ENCODE data around the gene CNTNAP3. TPM values are rescaled to one million over a fixed set of nuclear protein-coding genes. Genes with fewer than 3 reads are reported as not detected.
"Not testable (repeated sequence)": the region's sequence is repeated elsewhere in the genome, so short reads cannot be mapped to it uniquely, and the experiment has no call there.

The CNTNAP3 gene
- total RNA-seq, 2 donors from 2014 or later, result not detected

DNA sequence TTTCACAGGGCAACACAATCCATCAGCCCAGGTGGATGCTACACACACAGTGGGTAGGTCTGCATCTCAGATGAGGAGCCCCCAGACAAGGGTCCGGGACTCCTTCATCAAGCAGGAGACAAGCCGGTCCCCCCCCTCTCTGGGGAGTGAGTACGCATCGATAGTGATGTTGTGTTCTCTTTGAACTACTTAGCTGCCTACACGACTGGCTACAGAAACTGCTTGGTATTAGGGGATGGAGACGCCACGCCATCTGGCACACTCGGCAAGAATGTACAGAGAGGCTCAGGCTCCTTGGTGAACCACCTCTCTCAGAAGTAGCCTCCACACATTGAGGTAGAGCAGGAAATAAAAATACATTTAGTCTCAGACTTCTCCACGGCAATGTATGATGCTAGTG, 179.8 kb downstream of the CNTNAP3 start:
- Mint-ChIP-seq H3K9me3 (no peaks in the 10 kb centered on the region), H3K4me3 (no peak overlapping the region), H3K27me3 (peaks cover 6% of the 10 kb centered on the region), H3K27ac (no peak overlapping the region), H3K4me1 (no peaks in the 10 kb centered on the region), H3K36me3 (ENCODE audit: low read depth) (no peaks in the 10 kb centered on the region)
- no peak for ATAC-seq (replicated peaks)

GRCh38 chr9:39097208-39097607, 190.8 kb downstream of the CNTNAP3 start:
- not testable (repeated sequence) for ATAC-seq (replicated peaks); H3K27ac Mint-ChIP-seq; H3K4me1 Mint-ChIP-seq; H3K27me3 Mint-ChIP-seq; H3K36me3 Mint-ChIP-seq (ENCODE audit: low read depth); H3K9me3 Mint-ChIP-seq; H3K4me3 Mint-ChIP-seq

- not testable (repeated sequence) for H3K4me1 Mint-ChIP-seq; H3K9me3 Mint-ChIP-seq; H3K4me3 Mint-ChIP-seq; ATAC-seq (replicated peaks); H3K27ac Mint-ChIP-seq; H3K27me3 Mint-ChIP-seq; H3K36me3 Mint-ChIP-seq (ENCODE audit: low read depth)
Observed at GRCh38 chr9:39085311-39085710, 202.7 kb downstream of the CNTNAP3 start.

DNA sequence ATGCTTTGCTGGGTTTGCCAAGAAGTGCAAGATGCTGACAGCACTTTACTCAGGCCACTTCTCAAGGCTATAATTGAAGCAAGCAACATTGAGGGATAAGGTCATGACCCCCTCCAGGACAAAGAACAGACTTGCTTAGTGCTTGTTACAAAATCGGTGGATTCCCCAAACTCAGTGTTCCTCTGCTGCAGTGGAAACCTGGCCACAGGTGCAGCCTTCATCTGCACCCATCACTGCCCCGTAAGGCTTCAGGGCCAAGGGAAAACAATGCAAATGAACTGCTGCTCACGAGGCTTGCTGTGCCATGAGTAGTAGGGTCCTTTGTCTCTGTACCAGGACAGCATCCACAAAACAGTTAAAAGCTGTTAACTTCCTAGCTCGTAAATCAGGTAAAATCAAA, 205.4 kb downstream of the CNTNAP3 start:
- not testable (repeated sequence) for ATAC-seq (replicated peaks); H3K4me1 Mint-ChIP-seq; H3K4me3 Mint-ChIP-seq; H3K9me3 Mint-ChIP-seq; H3K27me3 Mint-ChIP-seq; H3K27ac Mint-ChIP-seq; H3K36me3 Mint-ChIP-seq (ENCODE audit: low read depth)

DNA sequence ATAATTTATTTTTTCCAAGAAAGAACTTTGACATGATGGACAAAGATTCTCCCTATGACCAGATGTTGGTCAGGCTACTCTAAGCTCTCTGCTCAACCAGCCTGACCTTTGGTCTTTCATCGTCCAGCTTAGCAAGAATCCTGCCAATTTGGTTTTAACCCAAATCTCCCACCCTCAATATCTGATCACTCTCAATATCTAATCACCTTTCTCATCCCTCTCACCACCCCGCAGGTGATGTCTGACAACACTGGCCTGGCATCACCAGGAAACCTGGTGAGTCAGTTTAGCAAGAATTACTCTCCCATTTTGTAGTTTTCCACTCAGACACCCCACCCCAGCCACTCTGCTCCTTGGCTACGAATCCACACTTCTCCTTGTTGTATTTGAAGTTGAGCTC, 207.9 kb downstream of the CNTNAP3 start:
- not testable (repeated sequence) for H3K27ac Mint-ChIP-seq; H3K4me1 Mint-ChIP-seq; H3K4me3 Mint-ChIP-seq; H3K36me3 Mint-ChIP-seq (ENCODE audit: low read depth); H3K27me3 Mint-ChIP-seq; ATAC-seq (replicated peaks); H3K9me3 Mint-ChIP-seq

DNA sequence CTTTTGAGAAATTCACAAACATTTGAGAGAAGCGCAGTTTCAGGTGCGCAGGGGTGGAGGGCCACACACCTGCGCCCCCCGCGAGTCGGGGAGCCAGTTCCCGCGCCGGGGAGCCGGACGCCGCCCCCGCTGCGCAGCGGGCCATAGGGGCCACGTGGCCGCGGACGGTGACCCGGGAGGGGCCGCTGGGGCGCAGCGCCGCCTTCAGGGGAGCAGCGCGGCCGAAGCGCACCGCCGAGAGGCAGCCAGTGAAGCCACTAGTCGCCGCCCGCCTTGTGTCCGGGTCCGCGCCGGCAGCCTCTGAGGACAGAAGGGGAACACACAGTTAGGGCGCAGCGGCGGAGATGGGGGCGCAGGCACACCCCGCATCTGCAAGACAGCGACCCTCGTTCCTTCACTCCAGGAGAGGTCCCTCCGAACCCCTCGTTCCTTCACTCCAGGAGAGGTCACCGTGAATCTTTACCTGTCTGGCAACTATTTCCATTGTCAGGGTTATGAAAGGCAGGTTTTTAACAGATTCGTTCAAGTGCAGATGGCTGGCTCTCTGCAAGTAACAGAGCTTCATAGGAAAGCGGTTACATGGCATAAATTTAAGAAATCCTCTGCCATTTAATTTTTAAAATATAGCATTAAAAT, 209.2 kb downstream of the CNTNAP3 start:
- not testable (repeated sequence) for H3K27ac Mint-ChIP-seq; H3K27me3 Mint-ChIP-seq; H3K9me3 Mint-ChIP-seq; H3K36me3 Mint-ChIP-seq (ENCODE audit: low read depth); H3K4me1 Mint-ChIP-seq; ATAC-seq (replicated peaks); H3K4me3 Mint-ChIP-seq

GRCh38 chr9:39073537-39073936, 214.4 kb downstream of the CNTNAP3 start:
- H3K27me3 Mint-ChIP-seq; H3K27ac Mint-ChIP-seq; ATAC-seq (replicated peaks); H3K4me1 Mint-ChIP-seq; H3K36me3 Mint-ChIP-seq (ENCODE audit: low read depth); H3K4me3 Mint-ChIP-seq; H3K9me3 Mint-ChIP-seq: not testable (repeated sequence)

DNA sequence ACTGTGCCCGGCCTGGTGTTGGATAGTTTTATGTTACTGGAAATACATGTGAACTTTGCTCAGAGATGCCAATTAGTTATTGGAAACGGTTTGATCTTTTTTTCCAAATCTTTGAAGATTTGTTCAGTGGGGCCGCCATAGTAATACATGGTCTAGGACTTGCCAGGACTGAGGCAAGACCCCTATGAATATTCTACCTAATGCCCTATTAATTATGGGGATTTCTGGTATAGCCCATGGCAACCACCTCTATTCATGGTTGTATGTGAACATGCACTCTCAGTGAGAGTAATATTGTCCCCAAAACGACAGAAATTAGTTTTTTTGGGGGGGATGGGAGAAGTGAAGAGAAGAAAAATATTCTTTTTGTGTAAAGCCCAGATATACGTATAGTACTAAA, 220.3 kb downstream of the CNTNAP3 start:
- H3K4me1 Mint-ChIP-seq; H3K9me3 Mint-ChIP-seq; H3K27me3 Mint-ChIP-seq; H3K36me3 Mint-ChIP-seq (ENCODE audit: low read depth); H3K4me3 Mint-ChIP-seq; H3K27ac Mint-ChIP-seq; ATAC-seq (replicated peaks): not testable (repeated sequence)

DNA sequence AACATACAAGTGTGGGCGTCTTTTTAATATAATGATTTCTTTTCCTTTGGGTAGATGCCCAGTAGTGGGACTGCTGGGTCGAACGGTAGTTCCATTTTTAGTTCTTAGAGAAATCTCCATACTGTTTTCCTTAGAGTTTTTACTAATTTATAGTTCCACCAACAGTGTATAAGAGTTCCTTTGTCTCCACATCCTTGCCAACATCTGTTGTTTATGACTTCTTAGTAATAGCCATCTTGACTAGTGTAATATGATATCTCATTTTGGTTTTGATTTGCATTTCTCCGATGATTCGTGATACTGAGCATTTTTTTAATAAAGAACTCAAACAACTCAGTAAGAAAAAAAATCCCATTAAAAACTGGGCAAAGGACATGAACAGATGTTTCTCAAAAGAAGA, 225.0 kb downstream of the CNTNAP3 start:
- H3K36me3 Mint-ChIP-seq (ENCODE audit: low read depth); ATAC-seq (replicated peaks); H3K4me1 Mint-ChIP-seq; H3K27me3 Mint-ChIP-seq; H3K27ac Mint-ChIP-seq; H3K9me3 Mint-ChIP-seq; H3K4me3 Mint-ChIP-seq: not testable (repeated sequence)

DNA sequence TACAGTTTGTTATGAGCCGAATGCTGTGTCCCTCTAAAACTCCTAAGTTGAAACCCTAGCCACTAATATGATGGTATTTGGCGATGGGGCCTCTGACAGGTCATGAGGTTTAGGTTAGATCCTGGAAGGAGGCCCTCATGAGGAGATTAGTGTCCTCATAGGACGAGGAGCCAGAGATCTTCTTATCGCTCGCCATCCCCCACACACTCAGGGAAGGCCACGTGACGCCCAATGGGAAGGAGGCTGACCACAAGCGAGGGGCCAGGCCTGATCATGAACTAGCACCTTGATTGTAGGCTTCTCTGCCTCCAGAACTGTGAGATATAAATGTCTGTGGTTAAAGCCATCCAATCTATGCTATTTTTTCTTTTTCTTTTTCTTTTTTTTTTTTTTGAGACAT, 233.5 kb downstream of the CNTNAP3 start:
- H3K27ac Mint-ChIP-seq; H3K36me3 Mint-ChIP-seq (ENCODE audit: low read depth); H3K4me3 Mint-ChIP-seq; ATAC-seq (replicated peaks); H3K9me3 Mint-ChIP-seq; H3K4me1 Mint-ChIP-seq; H3K27me3 Mint-ChIP-seq: not testable (repeated sequence)

GRCh38 chr9:39046833-39047232, 241.1 kb downstream of the CNTNAP3 start:
- H3K9me3 Mint-ChIP-seq; H3K27me3 Mint-ChIP-seq; H3K4me1 Mint-ChIP-seq; H3K27ac Mint-ChIP-seq; ATAC-seq (replicated peaks); H3K36me3 Mint-ChIP-seq (ENCODE audit: low read depth); H3K4me3 Mint-ChIP-seq: not testable (repeated sequence)

- H3K27me3 Mint-ChIP-seq; H3K4me1 Mint-ChIP-seq; ATAC-seq (replicated peaks); H3K4me3 Mint-ChIP-seq; H3K27ac Mint-ChIP-seq; H3K36me3 Mint-ChIP-seq (ENCODE audit: low read depth); H3K9me3 Mint-ChIP-seq: not testable (repeated sequence)
Observed at GRCh38 chr9:39042352-39042803, 245.6 kb downstream of the CNTNAP3 start.

DNA sequence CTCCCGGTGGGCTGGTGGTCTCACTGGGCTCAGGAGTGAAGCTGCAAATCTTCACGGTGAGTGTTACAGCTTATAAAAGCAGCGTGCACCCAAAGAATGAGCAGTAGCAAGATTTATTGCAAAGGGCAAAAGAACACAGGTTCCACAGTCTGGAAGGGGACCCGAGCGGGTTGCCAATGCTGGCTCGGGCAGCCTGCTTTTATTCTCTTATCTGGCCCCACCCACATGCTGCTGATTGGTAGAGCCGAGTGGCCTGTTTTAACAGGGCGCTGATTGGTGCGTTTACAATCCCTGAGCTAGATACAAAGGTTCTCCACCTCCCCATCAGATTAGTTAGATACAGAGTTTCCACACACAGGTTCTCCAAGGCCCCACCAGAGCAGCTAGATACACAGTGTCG, 246.2 kb downstream of the CNTNAP3 start:
- H3K36me3 Mint-ChIP-seq (ENCODE audit: low read depth); ATAC-seq (replicated peaks); H3K9me3 Mint-ChIP-seq; H3K4me1 Mint-ChIP-seq; H3K27ac Mint-ChIP-seq; H3K4me3 Mint-ChIP-seq; H3K27me3 Mint-ChIP-seq: not testable (repeated sequence)

DNA sequence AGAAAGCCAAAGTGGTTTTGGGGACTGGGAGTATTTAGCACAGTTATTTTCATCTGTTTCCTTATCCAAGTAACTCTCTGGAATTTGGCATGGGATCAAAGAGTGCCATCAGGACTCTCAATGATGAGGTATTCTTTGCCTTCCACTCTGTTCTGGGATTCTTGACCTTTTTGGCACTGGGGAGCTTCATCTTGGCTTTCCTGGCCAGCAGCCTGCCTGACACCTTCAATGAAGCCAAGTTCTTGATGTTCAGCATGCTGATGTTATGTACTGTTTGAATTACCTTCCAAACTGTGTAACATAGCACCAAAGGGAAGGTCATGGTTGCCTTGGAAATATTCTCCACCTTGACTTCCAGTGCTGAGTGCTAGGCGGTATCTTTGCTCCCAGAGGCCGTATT, 248.8 kb downstream of the CNTNAP3 start:
- not testable (repeated sequence) for H3K9me3 Mint-ChIP-seq; H3K4me3 Mint-ChIP-seq; H3K27ac Mint-ChIP-seq; H3K4me1 Mint-ChIP-seq; H3K27me3 Mint-ChIP-seq; ATAC-seq (replicated peaks); H3K36me3 Mint-ChIP-seq (ENCODE audit: low read depth)

GRCh38 chr9:39038221-39038620, 249.7 kb downstream of the CNTNAP3 start:
- H3K36me3 Mint-ChIP-seq (ENCODE audit: low read depth); H3K27ac Mint-ChIP-seq; ATAC-seq (replicated peaks); H3K9me3 Mint-ChIP-seq; H3K4me1 Mint-ChIP-seq; H3K27me3 Mint-ChIP-seq; H3K4me3 Mint-ChIP-seq: not testable (repeated sequence)

DNA sequence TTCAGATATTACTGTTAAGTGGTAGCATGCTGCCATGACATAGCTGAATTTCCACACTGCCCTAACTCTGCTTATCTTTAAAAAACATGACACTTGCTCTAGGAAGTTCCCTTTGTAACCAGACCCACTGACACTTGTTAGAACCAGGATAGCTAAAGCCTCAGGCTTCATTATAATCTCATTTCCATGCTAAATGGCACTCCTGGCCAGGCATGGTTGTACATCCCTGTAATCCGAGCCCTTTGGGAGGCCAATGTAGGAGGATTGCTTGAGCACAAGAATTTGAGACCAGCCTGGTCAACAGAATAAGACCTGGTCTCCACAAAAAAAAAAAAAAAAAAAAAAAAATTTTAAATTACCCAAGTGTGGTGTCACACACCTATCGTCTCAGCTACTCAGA, 254.1 kb downstream of the CNTNAP3 start:
- not testable (repeated sequence) for H3K36me3 Mint-ChIP-seq (ENCODE audit: low read depth); H3K4me1 Mint-ChIP-seq; ATAC-seq (replicated peaks); H3K27ac Mint-ChIP-seq; H3K4me3 Mint-ChIP-seq; H3K9me3 Mint-ChIP-seq; H3K27me3 Mint-ChIP-seq
